GM19468 (cell line): ENCODE data around the gene DOCK1.

Experiments used
- ATAC-seq: cut with Tn5 transposase; IDR thresholded peaks from one replicate; pipeline ENCODE4 v1.9.1; 2021; ENCODE audit warnings: mild to moderate bottlenecking, moderate library complexity, moderate number of reproducible peaks; ENCODE audit not compliant: unreplicated experiment; ENCODE audit errors: extremely low read depth

DOCK1 gene

GRCh38 chr10:127357265-127357664, 452.0 kb downstream of the DOCK1 start:
- no peak for ATAC-seq

GRCh38 chr10:127358337-127358736, 453.1 kb downstream of the DOCK1 start:
- ATAC-seq, result no peak

GRCh38 chr10:127364034-127364433, 458.8 kb downstream of the DOCK1 start:
- ATAC-seq, result no peak

GRCh38 chr10:127368101-127368500, 462.9 kb downstream of the DOCK1 start:
- ATAC-seq, result no peak

- ATAC-seq, result no peak
These were observed 463.7 kb downstream of the DOCK1 start for GRCh38 chr10:127368929-127369328.

- no peak for ATAC-seq
These were observed 465.4 kb downstream of the DOCK1 start for GRCh38 chr10:127370601-127371000.

GRCh38 chr10:127372361-127372760, 467.1 kb downstream of the DOCK1 start:
- ATAC-seq, result no peak

GRCh38 chr10:127374074-127374680, 468.9 kb downstream of the DOCK1 start:
- ATAC-seq, result no peak

- ATAC-seq, result no peak
These were observed 469.7 kb downstream of the DOCK1 start for GRCh38 chr10:127374901-127375300.

GRCh38 chr10:127375461-127375860, 470.2 kb downstream of the DOCK1 start:
- ATAC-seq, result no peak

- no peak for ATAC-seq
These were observed 470.8 kb downstream of the DOCK1 start for GRCh38 chr10:127376071-127376470.

- ATAC-seq, result no peak
These were observed 473.4 kb downstream of the DOCK1 start for GRCh38 chr10:127378628-127379027.

- ATAC-seq, result no peak
These were observed 479.3 kb downstream of the DOCK1 start for GRCh38 chr10:127384532-127384931.

- ATAC-seq, result no peak
These were observed 479.8 kb downstream of the DOCK1 start for GRCh38 chr10:127385066-127385465.

- ATAC-seq, result no peak
These were observed 481.5 kb downstream of the DOCK1 start for GRCh38 chr10:127386606-127387327.

GRCh38 chr10:127391875-127392274, 486.6 kb downstream of the DOCK1 start:
- ATAC-seq, result no peak

GRCh38 chr10:127392351-127393235, 487.4 kb downstream of the DOCK1 start:
- no peak for ATAC-seq

- no peak for ATAC-seq
These were observed 493.1 kb downstream of the DOCK1 start for GRCh38 chr10:127398140-127398970.

GRCh38 chr10:127398971-127399365, 493.7 kb downstream of the DOCK1 start:
- no peak for ATAC-seq

- no peak for ATAC-seq
These were observed 494.4 kb downstream of the DOCK1 start for GRCh38 chr10:127399668-127400067.
